Islet precursor cell (in vitro differentiated cells): Measurements from ENCODE around the gene TLE3.

ENCODE experiments used
- DNase-seq: peaks from one replicate; pipeline ENCODE4 v3.0.0-alpha.2; 2018

Gene TLE3

GRCh38 chr15:70025413-70026296 lies 72.1 kb downstream of the TLE3 start:
- DNase-seq, result no peak

GRCh38 chr15:70024521-70024920 lies 73.2 kb downstream of the TLE3 start:
- DNase-seq, result no peak

- no peak for DNase-seq
Observed at GRCh38 chr15:70023769-70024491, 73.8 kb downstream of the TLE3 start.

GRCh38 chr15:70023064-70023768 lies 74.5 kb downstream of the TLE3 start:
- peak; percentile 77 for DNase-seq

GRCh38 chr15:70020229-70020628 lies 77.5 kb downstream of the TLE3 start:
- DNase-seq, result no peak

- DNase-seq, result no peak
Observed at GRCh38 chr15:70018646-70019600, 78.8 kb downstream of the TLE3 start.

GRCh38 chr15:70017801-70018200 lies 79.9 kb downstream of the TLE3 start:
- DNase-seq, result no peak

- DNase-seq, result no peak
Observed at GRCh38 chr15:70017025-70017424, 80.7 kb downstream of the TLE3 start.

GRCh38 chr15:70016511-70016994 lies 81.2 kb downstream of the TLE3 start:
- DNase-seq, result no peak

- DNase-seq, result peak; percentile 83
Observed at GRCh38 chr15:70014860-70015490, 82.7 kb downstream of the TLE3 start.

GRCh38 chr15:70014331-70014730 lies 83.4 kb downstream of the TLE3 start:
- no peak for DNase-seq

- no peak for DNase-seq
Observed at GRCh38 chr15:70013656-70014313, 83.9 kb downstream of the TLE3 start.

- no peak for DNase-seq
Observed at GRCh38 chr15:70012895-70013294, 84.8 kb downstream of the TLE3 start.

GRCh38 chr15:70008697-70009290 lies 88.9 kb downstream of the TLE3 start:
- no peak for DNase-seq

GRCh38 chr15:70006259-70007147 lies 91.2 kb downstream of the TLE3 start:
- no peak for DNase-seq

GRCh38 chr15:70004826-70005225 lies 92.9 kb downstream of the TLE3 start:
- no peak for DNase-seq

GRCh38 chr15:70002897-70003296 lies 94.8 kb downstream of the TLE3 start:
- no peak for DNase-seq

GRCh38 chr15:70001859-70002258 lies 95.9 kb downstream of the TLE3 start:
- DNase-seq, result no peak

GRCh38 chr15:69999392-70000085 lies 98.2 kb downstream of the TLE3 start:
- no peak for DNase-seq
